ENCODE measurements around the gene UGT1A10.
"Not testable (repeated sequence)": the region's sequence is repeated elsewhere in the genome, so short reads cannot be mapped to it uniquely, and the experiment has no call there.

The UGT1A10 gene

GRCh38 chr2:233711312-233712008 is 75.2 kb downstream of the UGT1A10 start:
- peaks cover 10% of the 10 kb centered on the region for H3K4me1 Mint-ChIP-seq (ENCODE audit: low read depth)
- no peaks in the 10 kb centered on the region for H3K9me3 Mint-ChIP-seq
- no peak overlapping the region for H3K4me3 Mint-ChIP-seq
- H3K36me3 Mint-ChIP-seq (ENCODE audit: low read depth), result no peaks in the 10 kb centered on the region
- peak; percentile 33 for DNase-seq (ENCODE audit: low spot score)
- peaks cover 21% of the 10 kb centered on the region for H3K27me3 Mint-ChIP-seq (ENCODE audit: low read depth)
- H3K27ac Mint-ChIP-seq, result no peak overlapping the region

- H3K4me1 Mint-ChIP-seq (ENCODE audit: low read depth), result peaks cover 10% of the 10 kb centered on the region
- H3K27ac Mint-ChIP-seq, result no peak within 1 kb of the TSS
- H3K27me3 Mint-ChIP-seq (ENCODE audit: low read depth), result peaks cover 21% of the 10 kb centered on the region
- H3K4me3 Mint-ChIP-seq, result no peak within 1 kb of the TSS
- H3K9me3 Mint-ChIP-seq, result no peaks in the 10 kb centered on the region
- no peaks in the 10 kb centered on the region for H3K36me3 Mint-ChIP-seq (ENCODE audit: low read depth)
- DNase-seq (ENCODE audit: low spot score), result no peak
Measured at GRCh38 chr2:233712611-233713261, 76.5 kb downstream of the UGT1A10 start, which contains the start of gene UGT1A5. Gene UGT1A5 (plus strand): TSS chr2:233712907. CDS start chr2:233712992, 85 bp downstream.

GRCh38 chr2:233713262-233713615 is 77.0 kb downstream of the UGT1A10 start:
- Mint-ChIP-seq H3K27me3 (ENCODE audit: low read depth) (peaks cover 21% of the 10 kb centered on the region), H3K4me3 (no peak overlapping the region), H3K4me1 (ENCODE audit: low read depth) (peaks cover 10% of the 10 kb centered on the region), H3K36me3 (ENCODE audit: low read depth) (no peaks in the 10 kb centered on the region), H3K27ac (no peak overlapping the region), H3K9me3 (no peaks in the 10 kb centered on the region)
- DNase-seq (ENCODE audit: low spot score), result no peak

- H3K9me3 Mint-ChIP-seq, result no peaks in the 10 kb centered on the region
- no peaks in the 10 kb centered on the region for H3K36me3 Mint-ChIP-seq (ENCODE audit: low read depth)
- peaks cover 19% of the 10 kb centered on the region for H3K27me3 Mint-ChIP-seq (ENCODE audit: low read depth)
- H3K27ac Mint-ChIP-seq, result no peak overlapping the region
- no peak overlapping the region for H3K4me3 Mint-ChIP-seq
- peaks cover 10% of the 10 kb centered on the region for H3K4me1 Mint-ChIP-seq (ENCODE audit: low read depth)
- DNase-seq (ENCODE audit: low spot score), result no peak
Measured at GRCh38 chr2:233714121-233714520, 77.9 kb downstream of the UGT1A10 start.

- Mint-ChIP-seq H3K36me3 (ENCODE audit: low read depth) (no peaks in the 10 kb centered on the region), H3K27ac (no peak within 1 kb of the TSS)
Measured at GRCh38 chr2:233718552-233718951, 82.3 kb downstream of the UGT1A10 start, which contains the start of gene UGT1A4. Gene UGT1A4 (plus strand): TSS chr2:233718736. CDS start chr2:233718821, 85 bp downstream.

GRCh38 chr2:233728723-233729301 is 92.6 kb downstream of the UGT1A10 start, which contains the start of gene UGT1A3:
Gene UGT1A3 (plus strand): TSS chr2:233729042. CDS start chr2:233729127, 85 bp downstream.
- Mint-ChIP-seq H3K27ac (no peak within 1 kb of the TSS), H3K27me3 (ENCODE audit: low read depth) (no peaks in the 10 kb centered on the region), H3K4me1 (ENCODE audit: low read depth) (no peaks in the 10 kb centered on the region), H3K36me3 (ENCODE audit: low read depth) (no peaks in the 10 kb centered on the region), H3K4me3 (no peak within 1 kb of the TSS), H3K9me3 (no peaks in the 10 kb centered on the region)
- no peak for DNase-seq (ENCODE audit: low spot score)

More at GRCh38 chr2:233718552-233718951, 82.3 kb downstream of the UGT1A10 start, which contains the start of gene UGT1A4:
- Mint-ChIP-seq H3K27me3 (ENCODE audit: low read depth) (peaks cover 13% of the 10 kb centered on the region), H3K4me3 (no peak within 1 kb of the TSS), H3K4me1 (ENCODE audit: low read depth) (peaks cover 10% of the 10 kb centered on the region), H3K9me3 (no peaks in the 10 kb centered on the region)
- no peak for DNase-seq (ENCODE audit: low spot score)

GRCh38 chr2:233736868-233737653 is 100.8 kb downstream of the UGT1A10 start:
- not testable (repeated sequence) for H3K4me1 Mint-ChIP-seq (ENCODE audit: low read depth); H3K4me3 Mint-ChIP-seq; DNase-seq (ENCODE audit: low spot score); H3K27me3 Mint-ChIP-seq (ENCODE audit: low read depth); H3K27ac Mint-ChIP-seq; H3K36me3 Mint-ChIP-seq (ENCODE audit: low read depth); H3K9me3 Mint-ChIP-seq

GRCh38 chr2:233740870-233741269 is 104.6 kb downstream of the UGT1A10 start:
- no peaks in the 10 kb centered on the region for H3K4me1 Mint-ChIP-seq (ENCODE audit: low read depth)
- H3K4me3 Mint-ChIP-seq, result no peak overlapping the region
- no peaks in the 10 kb centered on the region for H3K36me3 Mint-ChIP-seq (ENCODE audit: low read depth)
- no peaks in the 10 kb centered on the region for H3K9me3 Mint-ChIP-seq
- H3K27me3 Mint-ChIP-seq (ENCODE audit: low read depth), result no peaks in the 10 kb centered on the region
- DNase-seq (ENCODE audit: low spot score), result no peak
- no peak overlapping the region for H3K27ac Mint-ChIP-seq

- H3K4me3 Mint-ChIP-seq, result no peak overlapping the region
- no peaks in the 10 kb centered on the region for H3K4me1 Mint-ChIP-seq (ENCODE audit: low read depth)
- no peaks in the 10 kb centered on the region for H3K36me3 Mint-ChIP-seq (ENCODE audit: low read depth)
- H3K9me3 Mint-ChIP-seq, result no peaks in the 10 kb centered on the region
- no peaks in the 10 kb centered on the region for H3K27me3 Mint-ChIP-seq (ENCODE audit: low read depth)
- no peak for DNase-seq (ENCODE audit: low spot score)
- no peak overlapping the region for H3K27ac Mint-ChIP-seq
Measured at GRCh38 chr2:233743464-233744259, 107.4 kb downstream of the UGT1A10 start.

GRCh38 chr2:233745073-233745755 is 109.0 kb downstream of the UGT1A10 start:
- Mint-ChIP-seq H3K27ac (no peak overlapping the region), H3K4me1 (ENCODE audit: low read depth) (no peaks in the 10 kb centered on the region), H3K27me3 (ENCODE audit: low read depth) (no peaks in the 10 kb centered on the region), H3K9me3 (peaks cover 8% of the 10 kb centered on the region), H3K36me3 (ENCODE audit: low read depth) (no peaks in the 10 kb centered on the region), H3K4me3 (no peak overlapping the region)
- DNase-seq (ENCODE audit: low spot score), result no peak

- H3K4me1 Mint-ChIP-seq (ENCODE audit: low read depth); H3K36me3 Mint-ChIP-seq (ENCODE audit: low read depth); H3K4me3 Mint-ChIP-seq; DNase-seq (ENCODE audit: low spot score); H3K27ac Mint-ChIP-seq; H3K9me3 Mint-ChIP-seq; H3K27me3 Mint-ChIP-seq (ENCODE audit: low read depth): not testable (repeated sequence)
Measured at GRCh38 chr2:233745838-233746237, 109.6 kb downstream of the UGT1A10 start.

- no peak for DNase-seq (ENCODE audit: low spot score)
- H3K4me1 Mint-ChIP-seq (ENCODE audit: low read depth), result no peaks in the 10 kb centered on the region
- H3K4me3 Mint-ChIP-seq, result no peak overlapping the region
- no peaks in the 10 kb centered on the region for H3K27me3 Mint-ChIP-seq (ENCODE audit: low read depth)
- H3K27ac Mint-ChIP-seq, result no peak overlapping the region
- H3K36me3 Mint-ChIP-seq (ENCODE audit: low read depth), result no peaks in the 10 kb centered on the region
- H3K9me3 Mint-ChIP-seq, result peaks cover 16% of the 10 kb centered on the region
Measured at GRCh38 chr2:233746475-233747282, 110.4 kb downstream of the UGT1A10 start.
